Skeletal muscle satellite cell (primary cell): ENCODE measurements around the gene ARL3.

ENCODE experiments used
- H3K27me3 ChIP-seq: 2 replicates; pipeline ENCODE4 v1.7.0; 2013; ENCODE audit warnings: low read length; ENCODE audit not compliant: control insufficient read depth, insufficient read depth
- H3K36me3 ChIP-seq: 2 replicates; pipeline ENCODE4 v1.7.0; 2013; ENCODE audit warnings: mild to moderate bottlenecking, control low read depth, low read length; ENCODE audit not compliant: insufficient read depth
- H3K4me1 ChIP-seq: 2 replicates; pipeline ENCODE4 v1.7.0; 2013; ENCODE audit warnings: low read length; ENCODE audit not compliant: control insufficient read depth, insufficient read depth
- H3K4me2 ChIP-seq: 2 replicates; pipeline ENCODE4 v1.7.0; 2013; ENCODE audit warnings: mild to moderate bottlenecking, low read length
- H3K4me3 ChIP-seq: 2 replicates; pipeline ENCODE4 v1.7.0; 2013; ENCODE audit warnings: low read length
- H3K9ac ChIP-seq: 2 replicates; pipeline ENCODE4 v1.7.0; 2013; ENCODE audit warnings: mild to moderate bottlenecking, low read depth, low read length, moderate library complexity
- H3K9me3 ChIP-seq: replicated peaks from 2 replicates; pipeline ENCODE4 v1.7.0; 2013; ENCODE audit warnings: mild to moderate bottlenecking, control low read depth, low read length

ARL3 gene

DNA sequence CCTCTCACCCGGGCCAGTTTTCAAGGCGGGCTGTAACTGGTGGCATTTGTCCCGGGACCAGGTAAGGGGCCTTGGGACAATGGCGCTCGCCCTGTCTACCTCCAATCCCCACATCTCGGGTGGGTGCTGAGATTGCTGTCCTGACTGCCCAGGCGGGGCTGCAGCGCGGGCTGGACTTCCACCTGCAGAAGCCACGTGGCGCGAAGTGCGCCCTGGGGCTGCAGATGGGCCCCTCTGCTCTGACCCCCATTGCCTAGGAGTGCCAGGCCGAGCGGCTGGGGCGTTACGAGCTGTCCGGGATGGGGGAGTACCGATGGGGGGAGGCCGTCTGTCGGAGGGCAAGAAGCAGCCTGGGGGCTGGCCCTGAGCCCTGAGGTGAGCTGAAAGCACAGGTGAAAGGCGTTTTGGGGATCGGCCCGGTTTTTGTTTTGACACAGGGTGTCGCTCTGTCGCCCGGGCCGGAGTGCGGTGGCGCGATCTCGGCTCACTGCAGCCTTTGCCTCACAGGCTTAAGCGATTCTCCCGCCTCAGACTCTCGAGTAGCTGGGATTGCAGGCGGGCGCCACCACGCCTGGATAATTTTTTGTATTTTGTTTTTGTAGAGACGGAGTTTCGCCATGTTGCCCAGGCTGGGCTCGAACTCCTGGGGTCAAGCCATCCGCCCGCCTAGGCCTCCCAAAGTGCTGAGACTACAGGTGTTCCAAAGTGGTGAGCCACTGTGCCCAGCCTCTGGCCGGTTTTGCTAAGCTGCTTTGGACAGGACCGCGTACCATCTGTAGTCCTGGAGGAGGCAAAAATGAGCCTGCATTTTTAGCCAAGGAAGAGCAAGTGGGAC is 641 bp upstream of the ARL3 start, which contains the start of gene SFXN2:
Gene SFXN2 (plus strand): TSS at position 16 of the 835 bp plus-strand sequence. CDS start 12,001 bp downstream, outside the sequence.
- Histone ChIP-seq H3K4me2 (peak within 1 kb of the TSS; percentile 95), H3K4me3 (peak within 1 kb of the TSS; percentile 96)

GRCh38 chr10:102713539-102713813 is 721 bp downstream of the ARL3 start:
- H3K27me3 ChIP-seq, result no peaks in the 10 kb centered on the region
- H3K4me1 ChIP-seq, result peaks cover 39% of the 10 kb centered on the region
- peak overlapping the region; percentile 85 for H3K4me2 ChIP-seq
- peaks cover 6% of the 10 kb centered on the region for H3K36me3 ChIP-seq
- peak overlapping the region; percentile 92 for H3K9ac ChIP-seq
- H3K9me3 ChIP-seq, result no peaks in the 10 kb centered on the region
- H3K4me3 ChIP-seq, result peak overlapping the region; percentile 96

More for the DNA sequence above, 641 bp upstream of the ARL3 start, which contains the start of gene SFXN2:
- H3K36me3 ChIP-seq, result peaks cover 6% of the 10 kb centered on the region
- no peaks in the 10 kb centered on the region for H3K9me3 ChIP-seq
- no peaks in the 10 kb centered on the region for H3K27me3 ChIP-seq
- H3K9ac ChIP-seq, result peak within 1 kb of the TSS; percentile 92
- peaks cover 39% of the 10 kb centered on the region for H3K4me1 ChIP-seq

GRCh38 chr10:102712843-102713538 is 1.2 kb downstream of the ARL3 start:
- Histone ChIP-seq H3K36me3 (peaks cover 6% of the 10 kb centered on the region), H3K9me3 (no peaks in the 10 kb centered on the region), H3K4me3 (peak overlapping the region; percentile 96), H3K4me1 (peaks cover 34% of the 10 kb centered on the region), H3K9ac (peak overlapping the region; percentile 92), H3K27me3 (no peaks in the 10 kb centered on the region), H3K4me2 (peak overlapping the region; percentile 85)

GRCh38 chr10:102712089-102712488 is 2.1 kb downstream of the ARL3 start:
- Histone ChIP-seq H3K9me3 (no peaks in the 10 kb centered on the region), H3K4me1 (peaks cover 34% of the 10 kb centered on the region), H3K9ac (peak overlapping the region; percentile 92), H3K4me3 (no peak overlapping the region), H3K36me3 (no peaks in the 10 kb centered on the region), H3K27me3 (no peaks in the 10 kb centered on the region), H3K4me2 (peak overlapping the region; percentile 85)

GRCh38 chr10:102710609-102711008 is 3.6 kb downstream of the ARL3 start:
- Histone ChIP-seq H3K9ac (no peak overlapping the region), H3K36me3 (no peaks in the 10 kb centered on the region), H3K4me3 (no peak overlapping the region), H3K4me2 (peak overlapping the region; percentile 0), H3K4me1 (peaks cover 32% of the 10 kb centered on the region), H3K9me3 (no peaks in the 10 kb centered on the region), H3K27me3 (no peaks in the 10 kb centered on the region)

- Histone ChIP-seq H3K4me3 (peak overlapping the region; percentile 42), H3K27me3 (no peaks in the 10 kb centered on the region), H3K9me3 (no peaks in the 10 kb centered on the region), H3K4me2 (peak overlapping the region; percentile 45), H3K36me3 (no peaks in the 10 kb centered on the region), H3K9ac (no peak overlapping the region), H3K4me1 (peaks cover 21% of the 10 kb centered on the region)
These were observed 8.7 kb downstream of the ARL3 start for GRCh38 chr10:102705531-102705930.

DNA sequence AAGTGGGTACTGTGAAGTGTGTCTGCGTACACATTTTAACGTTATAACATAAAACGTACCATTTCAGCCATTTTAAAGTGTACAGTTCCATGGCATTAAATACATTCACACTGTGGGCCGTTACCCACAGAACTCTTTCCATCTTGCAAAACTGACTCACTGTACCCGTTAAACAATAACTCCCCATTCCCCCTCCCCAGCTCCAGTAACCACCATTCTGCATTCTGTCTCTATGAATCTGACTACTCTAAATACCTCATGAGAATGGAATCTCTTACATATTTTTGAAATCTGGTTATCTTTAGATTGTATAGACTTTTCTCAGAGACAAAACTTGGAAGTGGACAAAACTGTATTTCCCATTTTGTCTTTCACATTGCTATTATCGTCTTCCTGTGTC is 9.3 kb downstream of the ARL3 start:
- no peaks in the 10 kb centered on the region for H3K9me3 ChIP-seq
- H3K4me2 ChIP-seq, result peak overlapping the region; percentile 45
- no peaks in the 10 kb centered on the region for H3K36me3 ChIP-seq
- H3K4me3 ChIP-seq, result peak overlapping the region; percentile 42
- H3K4me1 ChIP-seq, result peaks cover 15% of the 10 kb centered on the region
- H3K9ac ChIP-seq, result no peak overlapping the region
- no peaks in the 10 kb centered on the region for H3K27me3 ChIP-seq

DNA sequence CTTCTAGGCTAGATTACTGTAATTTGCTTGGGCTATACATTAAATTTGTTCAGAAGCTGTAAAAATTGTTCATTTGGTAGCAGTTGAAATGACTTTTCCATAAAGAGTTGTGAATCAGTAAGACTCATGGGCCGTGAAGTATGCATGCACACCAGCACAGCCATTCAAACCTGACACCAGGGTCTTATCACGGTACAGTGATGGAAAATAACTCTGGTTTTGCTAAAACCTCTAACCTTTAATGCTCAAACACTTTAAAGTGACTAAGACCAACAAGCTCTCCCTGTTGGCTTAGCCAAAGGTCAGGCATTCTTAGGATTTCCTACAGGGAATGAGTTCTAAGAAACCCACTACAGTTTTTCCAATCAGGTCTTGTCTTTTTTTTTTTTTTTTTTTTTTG is 11.5 kb downstream of the ARL3 start:
- Histone ChIP-seq H3K9me3 (no peaks in the 10 kb centered on the region), H3K27me3 (no peaks in the 10 kb centered on the region), H3K4me2 (no peak overlapping the region), H3K36me3 (peaks cover 7% of the 10 kb centered on the region), H3K9ac (no peak overlapping the region), H3K4me1 (peaks cover 15% of the 10 kb centered on the region), H3K4me3 (no peak overlapping the region)

DNA sequence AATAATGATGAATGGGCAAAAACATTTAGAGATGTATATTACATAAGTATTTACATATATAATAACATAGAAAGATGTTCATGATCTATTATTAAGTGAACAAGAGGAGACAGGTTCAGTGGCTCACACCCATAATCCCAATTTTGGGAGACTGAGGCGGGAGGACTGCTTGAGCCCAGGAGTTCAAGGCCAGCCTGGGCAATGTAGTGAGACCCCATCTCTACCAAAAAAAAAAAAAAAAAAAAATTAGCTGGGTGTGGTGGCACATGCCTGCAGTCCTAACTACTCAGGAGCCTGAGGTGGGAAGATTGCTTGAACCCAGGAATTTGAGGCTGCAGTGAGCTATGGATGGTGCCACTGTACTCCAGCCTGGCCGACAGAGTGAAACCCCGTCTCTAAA is 12.4 kb downstream of the ARL3 start:
- Histone ChIP-seq H3K27me3 (no peaks in the 10 kb centered on the region), H3K9ac (no peak overlapping the region), H3K4me2 (no peak overlapping the region), H3K36me3 (peaks cover 8% of the 10 kb centered on the region), H3K9me3 (no peaks in the 10 kb centered on the region), H3K4me1 (peaks cover 15% of the 10 kb centered on the region), H3K4me3 (no peak overlapping the region)

DNA sequence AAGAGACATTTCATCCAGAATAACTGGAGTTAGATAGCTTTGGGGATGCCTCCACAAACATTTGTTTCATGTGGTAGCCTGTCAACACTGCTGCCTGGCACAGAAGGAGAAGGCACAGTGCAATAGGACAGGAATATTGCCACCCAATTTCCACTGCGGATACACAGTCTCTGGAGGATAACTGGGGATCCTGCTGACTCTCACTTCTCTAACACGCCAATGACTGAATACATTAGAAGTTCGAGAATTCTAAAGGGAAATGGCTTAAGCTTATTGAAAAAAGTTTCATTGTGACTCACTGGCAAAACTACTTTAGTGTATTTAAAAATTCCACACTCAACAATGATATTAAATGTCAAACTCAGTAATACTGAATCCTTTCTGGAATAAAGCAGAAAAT is 12.9 kb downstream of the ARL3 start:
- no peaks in the 10 kb centered on the region for H3K9me3 ChIP-seq
- H3K36me3 ChIP-seq, result peaks cover 13% of the 10 kb centered on the region
- no peaks in the 10 kb centered on the region for H3K27me3 ChIP-seq
- no peak overlapping the region for H3K4me3 ChIP-seq
- peaks cover 15% of the 10 kb centered on the region for H3K4me1 ChIP-seq
- no peak overlapping the region for H3K4me2 ChIP-seq
- no peak overlapping the region for H3K9ac ChIP-seq

GRCh38 chr10:102698894-102699293 is 15.3 kb downstream of the ARL3 start:
- Histone ChIP-seq H3K9me3 (no peaks in the 10 kb centered on the region), H3K36me3 (peaks cover 16% of the 10 kb centered on the region), H3K4me2 (no peak overlapping the region), H3K4me3 (no peak overlapping the region), H3K9ac (no peak overlapping the region), H3K27me3 (no peaks in the 10 kb centered on the region), H3K4me1 (peaks cover 3% of the 10 kb centered on the region)
